ENCODE data around the gene BOK.

DNA sequence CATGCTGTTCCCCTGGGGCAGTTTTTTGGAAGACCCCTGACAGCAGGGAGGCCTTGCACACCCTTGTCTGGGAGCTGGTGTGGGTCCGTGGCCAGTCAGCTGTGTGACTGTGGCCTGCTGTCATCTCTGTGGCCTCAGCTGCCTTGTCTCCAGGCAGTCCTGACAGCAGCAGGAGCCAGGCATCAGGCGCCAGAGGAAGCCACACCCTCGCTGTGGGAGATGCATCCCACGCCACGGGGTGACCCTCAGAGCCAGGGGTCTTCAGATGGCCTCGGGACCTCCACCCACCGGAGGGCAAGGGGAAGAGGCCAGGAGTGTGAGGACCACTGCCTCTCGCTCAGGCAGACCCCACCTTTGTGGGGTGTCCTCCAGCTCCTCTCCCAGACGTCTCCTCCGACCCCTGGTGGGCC, 5.0 kb downstream of the BOK start:
- TF ChIP-seq CTCF (IDR thresholded peaks at IDR 0.05) (no peak), POLR2A (IDR thresholded peaks at IDR 0.05) (no peak)
